ENCODE data around the gene EBF3.

Gene EBF3

GRCh38 chr10:129890170-129890569, 73.9 kb downstream of the EBF3 start:
- Histone ChIP-seq H3K27me3 (no peaks in the 10 kb centered on the region), H3K9me3 (replicated peaks in 1 of 11) (no peaks in the 10 kb centered on the region), H3K4me2 (no peak overlapping the region), H3K4me1 (peaks cover 0 to 7% (median 4%) of the 10 kb centered on the region in 10 experiments; a peak in 6 of 20 replicates), H3K4me3 (no peak overlapping the region), H4K20me1 (no peaks in the 10 kb centered on the region; a peak in 1 of 22 replicates), H3K27ac (no peak overlapping the region), H3K36me3 (no peaks in the 10 kb centered on the region), H3K9ac (no peak overlapping the region)
- no peak for TF ChIP-seq Cebpa-rat (IDR thresholded peaks at IDR 0.05)

GRCh38 chr10:129888784-129889616, 75.1 kb downstream of the EBF3 start:
- H3K27me3 ChIP-seq, result no peaks in the 10 kb centered on the region
- H3K4me1 ChIP-seq, result peaks cover 2 to 12% (median 7%) of the 10 kb centered on the region in 10 experiments; a peak in 19 of 20 replicates
- no peak for TF ChIP-seq Cebpa-rat (IDR thresholded peaks at IDR 0.05)
- no peaks in the 10 kb centered on the region for H3K9me3 ChIP-seq (replicated peaks in 1 of 11)
- no peak overlapping the region for H3K9ac ChIP-seq
- H3K36me3 ChIP-seq, result no peaks in the 10 kb centered on the region
- no peaks in the 10 kb centered on the region; a peak in 1 of 22 replicates for H4K20me1 ChIP-seq
- no peak overlapping the region for H3K27ac ChIP-seq
- H3K4me3 ChIP-seq, result no peak overlapping the region
- H3K4me2 ChIP-seq, result no peak overlapping the region

- Histone ChIP-seq H3K9ac (no peak overlapping the region), H3K4me2 (no peak overlapping the region), H3K4me3 (no peak overlapping the region), H3K36me3 (no peaks in the 10 kb centered on the region), H3K4me1 (peaks cover 11 to 20% (median 15%) of the 10 kb centered on the region in 10 experiments; a peak in 19 of 20 replicates), H4K20me1 (no peaks in the 10 kb centered on the region), H3K27ac (no peak overlapping the region), H3K9me3 (replicated peaks in 1 of 11) (no peaks in the 10 kb centered on the region), H3K27me3 (no peaks in the 10 kb centered on the region)
- TF ChIP-seq Cebpa-rat (IDR thresholded peaks at IDR 0.05), result no peak
These were observed 75.9 kb downstream of the EBF3 start for GRCh38 chr10:129887986-129888783.

- Histone ChIP-seq H3K4me2 (no peak overlapping the region), H4K20me1 (no peaks in the 10 kb centered on the region), H3K9me3 (replicated peaks in 1 of 11) (no peaks in the 10 kb centered on the region), H3K4me1 (peaks cover 17 to 27% (median 23%) of the 10 kb centered on the region in 10 experiments; a peak in 19 of 20 replicates), H3K36me3 (no peaks in the 10 kb centered on the region), H3K27ac (no peak overlapping the region), H3K4me3 (no peak overlapping the region), H3K27me3 (no peaks in the 10 kb centered on the region), H3K9ac (no peak overlapping the region)
- TF ChIP-seq Cebpa-rat (IDR thresholded peaks at IDR 0.05), result no peak
These were observed 76.6 kb downstream of the EBF3 start for GRCh38 chr10:129887381-129887905.

GRCh38 chr10:129886263-129886662, 77.8 kb downstream of the EBF3 start:
- Histone ChIP-seq H3K36me3 (no peaks in the 10 kb centered on the region), H3K27ac (no peak overlapping the region), H3K27me3 (no peaks in the 10 kb centered on the region), H4K20me1 (no peaks in the 10 kb centered on the region), H3K9ac (no peak overlapping the region), H3K4me3 (no peak overlapping the region), H3K9me3 (replicated peaks in 1 of 11) (no peaks in the 10 kb centered on the region), H3K4me1 (peaks cover 17 to 39% (median 34%) of the 10 kb centered on the region in 10 experiments; a peak in 19 of 20 replicates), H3K4me2 (no peak overlapping the region)
- TF ChIP-seq Cebpa-rat (IDR thresholded peaks at IDR 0.05), result no peak

GRCh38 chr10:129885526-129885925, 78.5 kb downstream of the EBF3 start:
- Histone ChIP-seq H3K36me3 (no peaks in the 10 kb centered on the region), H4K20me1 (no peaks in the 10 kb centered on the region), H3K9me3 (replicated peaks in 1 of 11) (no peaks in the 10 kb centered on the region), H3K27me3 (no peaks in the 10 kb centered on the region), H3K27ac (no peak overlapping the region), H3K4me1 (peaks cover 17 to 46% (median 37%) of the 10 kb centered on the region in 10 experiments; a peak in 19 of 20 replicates), H3K4me2 (no peak overlapping the region), H3K4me3 (no peak overlapping the region), H3K9ac (no peak overlapping the region)
- TF ChIP-seq Cebpa-rat (IDR thresholded peaks at IDR 0.05), result no peak

- Histone ChIP-seq H3K36me3 (no peaks in the 10 kb centered on the region), H3K9ac (peak overlapping the region in 1 of 11 experiments; percentile 48; a peak in 1 of 22 replicates), H3K27ac (peak overlapping the region in 8 of 11 experiments; percentile 49 to 74 (median 67); a peak in 13 of 22 replicates), H3K4me2 (peak overlapping the region in 9 of 11 experiments; percentile 26 to 79 (median 64); a peak in 15 of 22 replicates), H3K27me3 (no peaks in the 10 kb centered on the region), H4K20me1 (no peaks in the 10 kb centered on the region), H3K4me1 (peaks cover 17 to 50% (median 37%) of the 10 kb centered on the region in 10 experiments; a peak in 19 of 20 replicates), H3K9me3 (replicated peaks in 1 of 11) (no peaks in the 10 kb centered on the region), H3K4me3 (no peak overlapping the region)
- no peak for TF ChIP-seq Cebpa-rat (IDR thresholded peaks at IDR 0.05)
These were observed 79.5 kb downstream of the EBF3 start for GRCh38 chr10:129884398-129885078.

- Histone ChIP-seq H3K4me2 (peak overlapping the region; percentile 26 to 79 (median 63); a peak in 21 of 22 replicates), H3K4me1 (peaks cover 17 to 50% (median 37%) of the 10 kb centered on the region in 10 experiments; a peak in 19 of 20 replicates), H3K9me3 (replicated peaks in 1 of 11) (no peaks in the 10 kb centered on the region), H3K27ac (peak overlapping the region in 9 of 11 experiments; percentile 10 to 74 (median 64); a peak in 17 of 22 replicates), H3K9ac (peak overlapping the region in 7 of 11 experiments; percentile 32 to 57 (median 47); a peak in 9 of 22 replicates), H3K36me3 (no peaks in the 10 kb centered on the region), H3K4me3 (no peak overlapping the region), H3K27me3 (no peaks in the 10 kb centered on the region), H4K20me1 (no peaks in the 10 kb centered on the region)
- TF ChIP-seq Cebpa-rat (IDR thresholded peaks at IDR 0.05), result peak in 5 of 11 experiments; percentile 33 to 53 (median 41); a peak in 3 of 22 replicates
These were observed 80.3 kb downstream of the EBF3 start for GRCh38 chr10:129883626-129884397.
